HG03469 (cell line): ENCODE measurements around the gene COLEC12.
"Not testable (repeated sequence)": the region's sequence is repeated elsewhere in the genome, so short reads cannot be mapped to it uniquely, and the experiment has no call there.

Experiments
- ATAC-seq: cut with Tn5 transposase; IDR thresholded peaks from one replicate; pipeline ENCODE4 v1.9.1; 2021; ENCODE audit warnings: mild to moderate bottlenecking, moderate library complexity, moderate number of reproducible peaks; ENCODE audit not compliant: unreplicated experiment

The COLEC12 gene

DNA sequence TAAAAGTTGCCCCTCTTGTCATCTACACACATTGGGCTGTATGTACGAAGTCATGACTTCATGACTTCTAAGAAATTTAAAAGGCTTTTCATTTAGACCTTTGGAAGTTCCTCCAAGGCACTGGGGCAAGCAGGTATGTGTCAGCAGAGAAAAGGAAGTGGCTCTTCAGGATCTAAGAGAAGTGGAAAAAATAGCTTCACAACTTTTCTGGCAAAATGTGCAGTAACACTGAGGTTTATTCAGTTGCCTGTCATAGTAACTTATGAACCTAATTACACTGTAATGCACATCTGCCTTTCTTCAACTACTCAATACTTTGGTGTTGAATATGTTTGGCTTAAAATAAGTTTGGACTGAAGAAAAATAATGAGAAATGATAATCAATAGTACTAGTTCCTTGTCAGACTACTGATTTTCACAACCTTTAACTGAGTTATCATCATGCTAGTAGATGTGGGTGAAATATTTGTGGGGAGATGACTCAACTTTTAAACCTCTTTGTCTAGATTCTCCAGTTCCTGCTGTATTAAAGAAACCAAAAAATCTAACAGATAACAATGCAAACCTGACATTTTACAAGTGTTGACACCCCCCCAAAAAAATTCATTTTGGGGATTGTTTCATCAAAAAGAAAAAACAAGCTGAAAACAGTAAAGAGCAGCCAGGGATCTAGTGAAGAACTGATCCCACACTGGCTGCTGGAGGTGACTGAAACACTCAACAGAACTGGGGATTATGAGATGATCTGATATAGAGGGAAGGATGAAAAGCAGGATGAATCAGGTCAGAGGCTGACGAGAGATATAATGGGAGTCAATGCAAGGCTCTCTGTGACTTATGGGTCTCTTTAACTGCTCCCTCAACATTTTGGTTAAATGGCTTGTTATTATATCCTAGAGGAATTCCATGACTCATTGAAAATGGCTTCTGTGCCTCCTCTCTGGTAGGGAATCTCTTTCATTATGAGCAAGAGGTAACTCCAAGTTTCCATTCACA is 84.6 kb downstream of the COLEC12 start:
- ATAC-seq, result no peak

DNA sequence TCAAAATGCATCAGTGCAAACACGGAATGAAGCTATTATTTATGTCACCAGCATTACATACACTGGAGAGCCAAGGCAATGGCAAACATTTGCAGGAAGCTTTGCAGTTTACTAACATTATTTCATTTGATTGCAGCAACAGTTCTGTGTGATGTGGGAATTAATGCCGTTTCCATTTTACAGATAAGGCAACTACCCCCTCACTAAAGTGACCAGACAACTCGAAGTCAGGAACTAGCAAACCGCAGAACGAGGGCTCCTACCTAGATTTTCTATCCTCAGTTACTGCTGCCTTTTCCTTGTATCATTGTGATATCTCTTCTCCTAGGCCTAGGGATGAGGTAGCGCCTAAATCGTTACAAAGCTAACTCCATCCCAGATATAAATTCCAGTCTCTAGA is 85.5 kb downstream of the COLEC12 start:
- ATAC-seq, result no peak

DNA sequence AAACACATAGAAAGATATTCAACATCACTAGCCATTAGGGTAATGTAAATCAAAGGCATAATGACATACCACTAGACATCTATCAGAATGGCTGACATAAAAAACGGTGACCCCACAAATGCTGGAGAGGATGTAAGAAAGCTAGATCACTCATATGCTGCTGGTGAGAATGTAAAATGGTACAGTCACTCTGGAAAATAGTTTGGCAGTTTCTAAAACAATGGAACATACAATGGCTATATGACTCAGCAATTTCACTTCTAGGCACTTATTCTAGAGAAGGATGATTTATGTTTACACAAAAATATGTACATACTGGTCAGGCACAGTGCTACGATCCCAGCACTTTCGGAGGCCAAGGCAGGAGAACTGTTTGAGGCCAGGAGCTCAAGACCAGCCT is 87.3 kb downstream of the COLEC12 start:
- ATAC-seq, result no peak

DNA sequence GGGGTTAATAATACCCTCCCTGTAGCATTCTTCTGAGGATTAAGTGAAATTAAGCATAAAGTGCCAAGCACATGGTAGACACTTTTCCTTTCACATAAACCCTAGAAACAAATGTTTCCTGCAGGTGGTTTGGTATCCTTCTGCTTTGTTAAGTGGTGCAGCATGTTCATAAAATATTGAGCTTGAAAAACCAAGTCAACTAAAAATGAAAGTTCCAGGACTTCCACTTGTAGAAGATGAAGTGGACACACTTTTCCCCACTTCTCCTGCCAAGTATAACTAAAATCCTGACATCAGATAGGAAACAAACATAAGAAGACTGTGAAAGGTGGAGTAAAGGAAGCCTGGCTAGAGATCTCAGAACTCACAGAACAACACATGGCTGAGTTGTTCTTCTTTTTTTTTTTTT is 90.5 kb downstream of the COLEC12 start:
- no peak for ATAC-seq

DNA sequence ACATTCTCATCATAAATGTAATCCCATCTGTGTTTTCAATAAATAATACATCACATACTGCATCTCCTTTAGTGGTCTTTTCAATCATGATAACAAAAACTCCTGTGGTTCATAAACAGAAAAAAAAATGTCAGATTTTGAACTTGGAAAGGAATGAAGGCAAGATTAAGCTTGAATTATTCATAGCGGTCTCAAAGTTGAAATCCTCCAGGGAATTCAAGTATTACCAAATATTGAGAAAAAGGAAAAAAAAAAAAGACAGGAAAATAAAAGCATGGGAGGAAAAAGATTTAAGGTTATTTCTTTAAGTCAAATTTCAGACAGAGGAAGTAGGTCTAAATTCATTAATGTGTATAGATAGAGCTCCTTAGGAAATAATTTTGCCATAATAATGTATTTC is 92.1 kb downstream of the COLEC12 start:
- no peak for ATAC-seq

DNA sequence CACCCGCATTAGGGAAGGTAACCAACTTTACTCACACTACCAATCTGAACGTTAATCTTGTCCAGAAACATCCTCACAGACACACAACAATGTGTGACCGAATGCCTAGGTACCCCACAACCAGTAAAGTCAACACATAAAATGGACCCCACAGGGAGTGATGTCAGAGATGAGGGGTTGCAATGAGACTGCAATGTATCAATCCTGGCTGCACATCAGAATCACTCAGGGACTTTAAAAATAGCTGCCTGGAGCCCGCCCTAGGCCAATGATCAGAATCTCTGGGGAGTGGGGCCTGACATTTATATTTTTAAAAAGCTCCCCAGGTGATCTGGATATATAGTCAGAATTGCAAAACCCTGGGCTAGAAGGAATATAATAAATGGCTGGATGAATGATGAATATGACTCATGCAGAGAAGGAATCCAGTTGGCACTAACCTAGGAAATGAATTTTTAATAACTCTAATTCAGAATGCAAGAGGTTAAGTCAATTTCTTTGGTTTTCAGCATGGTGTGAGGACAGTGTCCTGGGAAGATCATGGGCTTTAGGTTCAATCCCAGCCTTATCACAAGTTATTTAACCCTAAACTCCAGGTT is 92.8 kb downstream of the COLEC12 start:
- ATAC-seq, result no peak

DNA sequence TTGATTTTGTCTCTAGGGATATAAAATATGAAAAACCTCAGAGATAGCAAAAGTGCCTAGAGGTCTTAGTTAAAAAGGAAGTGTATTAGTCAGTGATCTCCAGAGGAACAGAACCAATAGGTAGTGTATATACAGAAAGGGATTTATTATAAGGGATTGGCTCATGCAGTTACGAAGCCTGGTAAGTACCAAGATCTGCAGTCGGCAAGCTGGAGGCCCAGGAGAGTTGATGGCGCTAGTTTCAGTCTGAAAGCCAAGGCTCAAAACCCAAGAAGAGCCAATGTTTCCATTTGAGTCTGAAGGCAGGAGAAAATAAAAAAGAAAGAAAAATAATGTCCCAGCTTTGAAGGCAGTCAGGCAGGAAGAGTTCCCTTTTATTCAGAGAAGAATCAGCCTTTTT is 93.3 kb downstream of the COLEC12 start:
- ATAC-seq, result no peak

DNA sequence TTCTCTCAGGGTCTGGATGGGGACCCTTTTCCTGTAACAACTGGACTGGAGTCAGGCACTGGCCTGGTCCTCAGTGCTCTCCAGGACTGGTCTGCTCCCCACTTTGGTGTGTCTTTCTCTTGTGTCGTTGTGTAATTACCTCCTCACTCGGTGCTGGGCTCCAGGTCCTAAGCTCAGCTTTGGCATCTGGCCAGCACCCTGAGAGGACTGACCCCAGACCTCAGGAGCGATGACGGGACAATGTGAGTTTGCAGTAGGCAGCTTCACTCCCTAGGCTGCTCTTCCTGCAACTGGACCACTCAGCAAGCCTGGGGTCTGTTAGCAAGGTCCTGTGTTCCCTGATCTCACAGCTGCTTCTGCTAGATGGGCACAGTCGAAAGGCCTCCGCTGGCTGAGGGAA is 93.8 kb downstream of the COLEC12 start:
- no peak for ATAC-seq

DNA sequence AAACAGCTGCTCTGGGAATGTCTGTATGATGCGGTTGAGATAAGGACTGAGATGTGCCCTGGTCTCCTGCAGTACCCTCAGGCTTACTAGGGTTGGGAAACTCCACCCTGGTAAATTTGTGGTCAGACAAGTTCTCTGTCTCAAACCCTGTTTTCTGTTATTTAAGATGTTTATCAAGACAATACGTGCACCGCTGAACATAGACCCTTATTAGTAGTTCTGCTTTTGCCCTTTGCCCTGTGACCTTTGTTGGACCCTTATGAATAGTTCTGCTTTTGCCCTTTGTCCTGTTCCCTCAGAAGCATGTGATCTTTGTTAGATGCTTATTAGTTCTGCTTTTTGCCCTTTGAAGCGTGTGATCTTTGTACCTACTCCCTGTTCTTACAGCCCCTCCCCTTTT is 95.5 kb downstream of the COLEC12 start:
- not testable (repeated sequence) for ATAC-seq

DNA sequence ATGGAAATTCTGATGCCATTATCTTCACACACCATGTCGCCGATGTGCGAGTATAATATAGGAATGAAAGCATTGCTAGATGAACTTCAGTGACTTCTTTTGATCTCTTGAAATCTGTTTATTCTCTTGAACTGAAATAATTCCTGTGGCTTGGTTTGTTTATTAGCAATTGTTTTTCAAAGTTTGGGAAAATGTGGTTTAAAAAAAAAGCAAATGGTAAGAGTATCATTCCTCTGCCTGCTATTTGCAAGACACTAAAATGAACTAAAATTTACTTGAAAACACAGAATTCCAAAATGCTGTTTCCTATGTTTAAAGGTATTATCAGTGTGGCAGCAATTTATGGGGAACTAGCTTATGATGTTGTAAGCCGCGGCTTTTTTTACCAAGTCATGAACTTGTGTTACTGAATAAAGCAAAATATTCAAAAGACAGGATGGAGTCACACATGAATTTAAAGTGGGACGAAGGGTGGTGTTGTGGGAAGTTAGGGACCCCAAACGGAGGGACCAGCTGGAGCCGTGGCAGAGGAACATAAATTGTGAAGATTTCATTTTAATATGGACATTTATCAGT is 96.4 kb downstream of the COLEC12 start:
- ATAC-seq, result no peak

DNA sequence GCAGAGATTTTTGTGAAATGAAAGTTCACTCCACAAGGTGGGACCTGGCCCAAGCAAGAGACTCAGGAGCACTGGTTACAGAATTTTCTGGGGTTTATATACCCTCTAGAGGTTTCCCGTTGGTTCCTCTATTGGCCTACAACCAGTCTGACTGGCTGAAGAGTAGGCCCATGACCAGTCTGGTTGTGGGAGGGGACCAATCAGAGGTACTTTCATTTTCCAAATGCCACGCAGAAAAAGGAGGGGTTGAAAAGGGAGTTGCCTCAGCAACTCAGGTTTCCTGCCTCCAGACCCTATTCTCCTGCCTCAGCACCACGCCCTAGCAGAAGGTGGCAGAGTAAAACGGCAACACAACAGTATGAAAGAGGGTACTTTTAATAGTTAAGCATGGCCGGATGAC is 98.4 kb downstream of the COLEC12 start:
- ATAC-seq, result no peak

DNA sequence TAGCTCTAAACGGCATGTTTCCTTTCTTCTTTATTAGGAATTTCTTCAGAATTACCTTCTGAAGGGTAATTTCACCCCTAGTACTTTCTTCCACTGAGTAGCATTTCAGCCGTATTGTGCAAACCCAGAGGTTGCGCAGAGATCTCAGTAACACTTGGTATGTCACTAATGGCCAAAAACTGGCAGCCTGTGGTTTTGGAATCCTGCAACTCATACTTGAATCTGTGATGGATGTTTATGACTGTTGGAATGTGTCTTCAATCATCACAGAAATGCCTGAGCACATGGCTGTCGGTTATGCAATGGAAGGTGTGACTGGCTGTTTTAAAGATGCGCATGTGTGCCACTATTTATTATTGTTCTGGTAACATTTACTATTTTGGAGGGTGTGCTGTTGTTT is 100.0 kb downstream of the COLEC12 start:
- no peak for ATAC-seq

DNA sequence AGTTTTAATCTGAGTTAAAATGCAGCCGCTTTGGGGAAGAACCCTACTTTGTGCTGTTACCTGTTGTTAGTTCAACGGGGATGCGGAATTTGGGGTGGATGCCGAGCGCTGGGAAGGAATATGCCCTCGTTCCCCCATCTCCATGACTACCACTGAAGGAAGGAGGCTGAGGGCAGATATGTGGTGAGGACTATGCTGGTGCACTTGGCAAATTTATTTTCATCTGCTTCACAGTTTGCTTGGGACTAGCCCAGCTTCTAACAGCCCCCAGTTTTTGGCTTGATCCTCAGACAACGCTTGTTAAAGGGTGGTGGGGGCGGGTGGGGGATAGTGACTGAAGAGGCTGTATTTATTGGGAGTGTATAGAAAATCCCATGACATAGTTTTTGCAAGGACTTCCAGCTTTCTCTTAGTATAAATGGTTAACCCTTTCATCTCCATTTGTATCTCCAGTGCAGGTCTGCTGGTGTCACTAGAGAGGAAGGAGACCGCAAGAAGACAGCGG is 100.8 kb downstream of the COLEC12 start:
- ATAC-seq, result no peak

DNA sequence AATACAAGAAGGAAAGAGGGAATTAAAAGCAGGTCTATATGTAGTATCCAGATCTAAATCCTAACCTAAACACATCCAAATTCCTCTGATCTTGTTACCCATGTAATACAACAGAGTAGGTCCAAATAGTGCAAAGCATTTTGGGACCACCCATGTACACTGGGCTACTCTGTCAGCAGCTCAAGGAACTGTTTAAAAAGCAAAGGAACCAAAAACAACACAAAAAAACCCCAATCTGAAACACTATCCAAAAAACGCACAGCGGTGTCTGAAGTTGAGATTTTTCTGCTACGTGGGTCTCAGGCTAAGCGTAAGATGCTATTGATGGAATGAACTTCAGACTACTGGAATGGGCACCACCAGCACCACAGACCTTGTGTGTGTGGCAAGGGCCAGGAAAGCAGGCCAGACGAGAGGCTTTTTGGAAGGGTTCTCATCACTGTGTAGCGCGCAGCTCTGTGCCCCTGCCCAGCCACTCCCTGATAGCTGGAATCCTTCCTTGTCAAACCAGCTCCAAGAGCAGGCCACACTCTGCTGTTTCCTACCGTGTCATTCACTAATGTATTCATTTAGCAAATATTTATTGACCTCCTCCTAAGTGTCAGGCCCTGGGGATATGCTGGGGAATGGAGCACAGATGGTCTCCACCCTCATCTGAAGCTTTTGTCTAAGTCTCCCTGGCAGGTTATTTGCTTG is 101.4 kb downstream of the COLEC12 start:
- ATAC-seq, result no peak

DNA sequence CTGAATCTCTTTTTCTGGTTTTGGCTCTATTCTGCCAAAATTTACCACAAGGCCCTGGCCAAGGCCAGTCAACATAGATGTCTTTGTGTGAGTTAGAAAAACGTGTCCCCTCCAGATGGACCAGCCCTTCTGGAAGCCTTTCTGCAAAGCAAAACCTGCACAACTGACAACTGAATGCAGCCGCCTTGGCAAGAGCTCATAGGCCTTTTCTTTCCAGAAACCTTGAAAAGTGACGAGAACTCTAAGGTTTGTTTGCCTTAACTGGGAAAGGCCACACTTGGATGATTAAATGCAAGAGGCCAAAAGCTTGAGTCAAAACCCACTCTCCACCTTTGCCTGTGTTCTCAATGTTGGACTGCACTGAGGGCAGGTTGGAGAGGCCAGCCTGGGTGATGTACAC is 103.9 kb downstream of the COLEC12 start:
- ATAC-seq, result no peak

DNA sequence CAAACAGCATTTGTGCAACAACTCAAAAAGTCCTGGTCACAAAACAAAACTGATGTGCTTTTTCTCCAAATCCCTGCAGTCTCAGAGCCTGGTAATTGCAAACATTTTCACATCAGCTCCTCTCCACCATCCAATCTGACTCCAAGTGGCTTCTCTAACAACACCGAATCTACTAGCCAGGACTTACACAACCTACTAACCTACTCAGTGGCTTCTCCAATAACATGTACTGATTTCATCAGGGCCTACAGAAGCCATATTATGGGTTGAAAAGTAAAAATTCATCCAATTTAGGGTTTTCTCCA is 104.3 kb downstream of the COLEC12 start:
- ATAC-seq, result no peak

DNA sequence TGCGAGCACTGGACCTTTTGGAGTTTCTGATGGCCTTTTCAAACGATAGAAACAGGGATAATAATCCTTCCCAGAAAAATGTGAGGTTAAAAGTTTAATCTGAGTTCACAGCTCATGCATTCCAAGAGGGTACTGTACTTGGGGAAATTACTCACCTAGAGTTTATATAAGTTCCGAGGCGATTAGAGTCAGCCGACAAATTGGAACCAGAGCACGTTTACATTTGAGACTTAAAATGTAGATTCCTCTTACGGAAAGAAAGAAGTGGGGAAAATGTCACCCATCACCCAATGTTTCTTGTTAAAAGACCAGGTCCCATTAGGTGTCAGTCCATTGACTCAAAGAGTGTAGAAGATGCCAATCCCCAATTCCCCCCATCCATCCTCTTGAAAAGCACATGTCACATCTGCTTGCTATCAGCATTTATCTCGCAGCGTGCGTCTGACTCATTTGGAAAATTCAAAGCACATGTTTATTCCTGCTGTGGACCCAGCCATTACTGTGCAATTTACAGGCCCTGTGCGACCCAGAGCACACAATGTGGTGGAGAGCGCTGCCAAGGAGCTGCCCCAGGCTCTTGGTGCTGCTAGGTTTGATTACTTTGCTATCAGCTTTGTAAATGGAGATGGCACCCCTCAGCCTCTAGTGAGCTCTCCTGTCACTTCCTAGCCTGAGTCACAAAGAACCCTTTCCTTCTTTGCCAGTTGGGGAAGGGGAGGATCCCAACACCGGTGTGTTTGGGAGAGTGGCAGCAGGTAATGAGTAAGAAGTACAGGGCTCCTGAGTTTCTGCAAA is 104.8 kb downstream of the COLEC12 start:
- no peak for ATAC-seq

DNA sequence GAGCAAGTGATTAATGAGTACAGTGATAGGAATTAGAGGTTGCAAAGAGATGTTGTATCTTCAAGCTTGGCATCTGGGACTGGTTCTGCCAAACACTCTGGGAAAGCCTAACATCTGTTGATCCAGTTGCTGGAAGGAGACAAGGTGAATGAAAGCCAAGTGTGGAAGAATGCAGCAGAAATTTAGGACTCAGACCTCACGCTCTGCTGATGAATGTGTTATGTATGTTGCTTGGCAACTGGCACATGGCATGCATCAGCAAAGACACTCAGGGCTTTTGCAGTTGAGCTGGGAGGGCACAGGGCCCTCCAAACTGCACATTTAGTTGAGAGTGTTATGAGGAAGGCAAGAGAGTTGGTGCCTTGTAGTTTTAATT is 105.5 kb downstream of the COLEC12 start:
- no peak for ATAC-seq

DNA sequence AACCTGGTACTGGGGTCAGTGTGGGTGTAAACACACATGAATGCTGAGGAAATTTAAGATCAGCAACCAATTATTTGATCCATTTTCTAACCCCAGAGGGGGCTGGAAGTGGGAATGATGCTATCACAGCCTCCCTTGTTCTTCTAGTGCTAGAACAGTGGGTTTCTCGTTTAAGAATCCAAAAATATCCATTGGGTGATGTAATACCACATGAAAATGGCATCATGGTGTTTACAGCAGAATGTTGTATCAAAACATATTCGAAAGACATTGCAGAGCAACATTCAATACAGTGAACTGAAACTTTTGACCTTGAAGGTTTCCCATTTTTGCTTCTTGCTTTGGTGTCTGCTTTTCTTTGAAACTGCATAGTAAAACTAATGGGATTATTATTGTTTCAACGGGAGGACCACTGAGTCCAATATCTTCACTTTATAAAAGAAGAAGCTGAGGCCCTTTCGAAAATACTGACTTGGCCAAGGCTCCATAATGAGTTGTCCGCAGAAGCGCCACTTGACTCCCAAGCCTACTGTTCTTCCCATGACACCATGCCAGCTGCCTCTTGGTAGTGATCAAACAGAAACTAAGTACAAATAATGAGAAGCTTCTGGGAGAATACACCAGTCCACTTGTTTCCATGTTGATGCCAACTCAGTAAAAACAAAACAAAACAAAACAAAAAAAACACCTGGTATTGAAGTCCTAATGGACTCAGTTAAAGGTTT is 106.1 kb downstream of the COLEC12 start:
- ATAC-seq, result no peak

DNA sequence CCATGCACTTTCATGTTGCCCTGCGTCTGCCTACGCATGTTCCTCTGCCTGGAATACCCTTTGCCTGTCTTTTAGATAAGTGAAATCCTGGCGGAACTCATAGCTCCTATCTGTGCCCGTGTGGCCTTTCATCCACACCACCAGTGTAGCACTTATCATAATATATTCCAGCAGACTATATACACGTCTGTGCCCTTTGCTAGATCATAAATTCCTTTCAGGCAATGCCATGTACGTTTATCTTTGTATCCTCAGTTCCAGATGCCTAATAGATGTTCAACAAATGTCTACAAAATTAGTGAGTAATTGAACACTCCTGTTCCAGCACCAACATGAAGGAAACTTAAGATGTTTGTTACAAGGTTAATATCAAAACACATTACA is 106.9 kb downstream of the COLEC12 start:
- no peak for ATAC-seq
